OCI-LY1 (cell line): ENCODE data around the gene ARMC7.

ENCODE experiments used
- CTCF ChIP-seq: fragments of 200-600 bp; sonication (generic), shearing (Covaris generic); IDR thresholded peaks from 2 replicates; pipeline ENCODE4 v1.5.1; 2017; ENCODE audit warnings: mild to moderate bottlenecking, antibody characterized with exemption, low read length, moderate library complexity, mixed read lengths
- EZH2 ChIP-seq: fragments of 200-600 bp; sonication (generic), shearing (Covaris generic); IDR thresholded peaks from 2 replicates; pipeline ENCODE4 v1.8.0; 2017; ENCODE audit warnings: borderline replicate concordance, mixed run types, mild to moderate bottlenecking, antibody characterized with exemption, low read length, moderate library complexity, mixed read lengths

DNA sequence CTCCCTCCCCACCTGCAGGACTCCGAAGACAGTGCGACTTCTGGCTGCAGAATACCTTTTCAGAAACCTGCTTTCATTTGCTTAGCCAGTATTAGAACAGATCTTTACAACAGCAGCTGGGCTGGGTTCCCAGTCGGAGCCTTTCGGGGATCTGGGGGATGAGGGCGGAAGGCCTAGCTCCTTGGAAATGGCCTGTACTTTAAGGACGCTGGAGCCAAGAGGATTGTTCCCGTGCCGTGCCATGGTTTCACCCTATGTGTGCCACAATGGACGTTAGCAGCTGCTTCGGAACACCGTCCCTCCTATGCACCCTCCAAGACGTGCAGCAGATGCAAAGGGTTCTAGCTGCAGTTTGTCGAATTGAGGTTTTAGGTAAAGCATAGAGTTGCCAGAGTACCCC is 46.6 kb upstream of the ARMC7 start:
- no peak for TF ChIP-seq CTCF
- TF ChIP-seq EZH2, result no peak
